Osteocyte (in vitro differentiated cells): Measurements from ENCODE around the gene ALCAM. TPM values are rescaled to one million over a fixed set of nuclear protein-coding genes. Genes with fewer than 3 reads are reported as not detected.
"Not testable (repeated sequence)": the region's sequence is repeated elsewhere in the genome, so short reads cannot be mapped to it uniquely, and the experiment has no call there.

Source experiments
- DNase-seq: peaks from one replicate; pipeline ENCODE4 v3.0.0; 2021; ENCODE audit warnings: mixed read lengths; ENCODE audit not compliant: unreplicated experiment; ENCODE audit errors: extremely low spot score
- H3K27ac Mint-ChIP-seq: one replicate; pipeline ENCODE4 v1.8.0; 2021; ENCODE audit warnings: mild to moderate bottlenecking, mixed read lengths; ENCODE audit not compliant: unreplicated experiment
- H3K27me3 Mint-ChIP-seq: one replicate; pipeline ENCODE4 v1.8.0; 2021; ENCODE audit warnings: mixed read lengths; ENCODE audit not compliant: unreplicated experiment
- H3K36me3 Mint-ChIP-seq: one replicate; pipeline ENCODE4 v1.8.0; 2021; ENCODE audit warnings: mixed read lengths; ENCODE audit not compliant: unreplicated experiment
- H3K4me1 Mint-ChIP-seq: one replicate; pipeline ENCODE4 v1.8.0; 2021; ENCODE audit warnings: mixed read lengths; ENCODE audit not compliant: unreplicated experiment
- H3K4me3 Mint-ChIP-seq: one replicate; pipeline ENCODE4 v1.8.0; 2021; ENCODE audit warnings: mild to moderate bottlenecking, moderate library complexity, mixed read lengths; ENCODE audit not compliant: unreplicated experiment
- H3K9me3 Mint-ChIP-seq: one replicate; pipeline ENCODE4 v1.8.0; 2021; ENCODE audit warnings: mixed read lengths; ENCODE audit not compliant: unreplicated experiment
- total RNA-seq: library from RNA; stranded (reverse); gene quantifications from 2 replicates; pipeline ENCODE4 v1.2.1, GENCODE V29; 2021
- TF ChIP-seq, protein P1 (sequence below): fragments of 200-600 bp; sonication (generic); IDR thresholded peaks from 2 replicates; pipeline ENCODE4 v1.5.0; 2021; ENCODE audit warnings: antibody characterized with exemption, mild to moderate bottlenecking, moderate library complexity

Gene ALCAM
- total RNA-seq, 1 donor from 2014 or later = 242 TPM

DNA sequence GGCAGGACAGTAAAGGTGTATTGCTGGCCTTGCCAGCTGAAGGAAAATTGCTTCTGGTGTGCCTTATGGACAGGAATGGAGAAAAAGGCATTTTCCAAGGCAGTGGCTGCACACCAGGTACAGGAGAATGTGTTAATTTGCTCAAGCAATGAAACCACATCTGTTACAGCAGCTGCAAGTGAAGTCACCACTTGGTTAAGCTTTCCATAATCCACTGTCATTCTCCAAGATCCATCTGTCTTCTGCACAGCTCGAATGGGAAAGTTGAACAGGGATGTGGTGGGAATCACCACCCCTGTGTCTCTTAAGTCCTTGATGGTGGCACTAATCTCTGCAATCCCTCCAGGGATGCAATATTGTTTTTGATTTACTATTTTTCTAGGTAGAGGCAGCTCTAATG, 236.8 kb downstream of the ALCAM start:
- H3K36me3 Mint-ChIP-seq = not testable (repeated sequence)

DNA sequence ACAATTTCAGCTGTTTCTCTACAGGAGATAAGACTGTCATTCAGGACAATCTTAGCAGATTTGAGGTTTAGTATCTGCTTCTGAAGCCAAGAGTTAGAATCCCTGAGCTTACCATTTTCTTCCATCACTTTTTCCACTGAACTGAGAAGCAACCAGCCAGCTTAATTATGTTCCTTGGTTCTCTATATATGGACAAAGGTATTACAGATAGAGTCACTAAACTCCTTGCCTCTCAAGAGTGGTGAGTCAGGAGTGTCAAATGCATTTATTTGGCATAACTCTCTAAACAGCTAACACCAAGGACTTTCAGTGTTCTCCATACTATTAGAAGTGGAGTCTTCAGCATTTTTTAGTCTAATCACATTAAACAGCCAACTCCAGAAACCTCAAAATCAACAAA, 239.3 kb downstream of the ALCAM start:
- Mint-ChIP-seq H3K4me3 (no peak overlapping the region), H3K36me3 (no peaks in the 10 kb centered on the region), H3K9me3 (no peaks in the 10 kb centered on the region), H3K27ac (no peak overlapping the region), H3K4me1 (no peaks in the 10 kb centered on the region), H3K27me3 (no peaks in the 10 kb centered on the region)
- DNase-seq = no peak
- TF ChIP-seq, protein P1, sequence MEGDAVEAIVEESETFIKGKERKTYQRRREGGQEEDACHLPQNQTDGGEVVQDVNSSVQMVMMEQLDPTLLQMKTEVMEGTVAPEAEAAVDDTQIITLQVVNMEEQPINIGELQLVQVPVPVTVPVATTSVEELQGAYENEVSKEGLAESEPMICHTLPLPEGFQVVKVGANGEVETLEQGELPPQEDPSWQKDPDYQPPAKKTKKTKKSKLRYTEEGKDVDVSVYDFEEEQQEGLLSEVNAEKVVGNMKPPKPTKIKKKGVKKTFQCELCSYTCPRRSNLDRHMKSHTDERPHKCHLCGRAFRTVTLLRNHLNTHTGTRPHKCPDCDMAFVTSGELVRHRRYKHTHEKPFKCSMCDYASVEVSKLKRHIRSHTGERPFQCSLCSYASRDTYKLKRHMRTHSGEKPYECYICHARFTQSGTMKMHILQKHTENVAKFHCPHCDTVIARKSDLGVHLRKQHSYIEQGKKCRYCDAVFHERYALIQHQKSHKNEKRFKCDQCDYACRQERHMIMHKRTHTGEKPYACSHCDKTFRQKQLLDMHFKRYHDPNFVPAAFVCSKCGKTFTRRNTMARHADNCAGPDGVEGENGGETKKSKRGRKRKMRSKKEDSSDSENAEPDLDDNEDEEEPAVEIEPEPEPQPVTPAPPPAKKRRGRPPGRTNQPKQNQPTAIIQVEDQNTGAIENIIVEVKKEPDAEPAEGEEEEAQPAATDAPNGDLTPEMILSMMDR = no peak

More for the DNA sequence above, 236.8 kb downstream of the ALCAM start:
- not testable (repeated sequence) for H3K4me1 Mint-ChIP-seq, H3K4me3 Mint-ChIP-seq, H3K9me3 Mint-ChIP-seq, H3K27me3 Mint-ChIP-seq, DNase-seq, H3K27ac Mint-ChIP-seq

DNA sequence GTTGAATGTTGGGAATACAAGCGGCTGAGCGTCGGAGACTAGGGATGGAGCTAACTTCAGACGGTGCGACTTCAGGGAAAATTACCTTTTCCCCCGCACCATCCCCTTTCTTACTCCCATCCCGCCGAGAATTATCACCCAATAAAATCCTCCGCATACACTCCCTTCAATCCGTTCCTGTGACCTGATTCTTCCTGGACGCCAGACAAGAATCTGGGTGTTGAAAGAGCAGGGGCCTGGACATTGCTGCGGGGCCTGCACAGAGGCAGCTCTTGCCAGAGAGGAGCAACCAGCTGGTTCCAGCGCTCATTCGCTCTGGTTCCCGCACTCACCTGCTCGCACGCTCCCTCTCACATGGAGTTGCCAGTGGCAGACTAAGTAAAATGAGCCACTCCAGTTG, 241.9 kb downstream of the ALCAM start:
- H3K9me3 Mint-ChIP-seq = peaks cover 3% of the 10 kb centered on the region
- H3K27ac Mint-ChIP-seq = no peak overlapping the region
- no peaks in the 10 kb centered on the region for H3K36me3 Mint-ChIP-seq
- DNase-seq = no peak
- no peak overlapping the region for H3K4me3 Mint-ChIP-seq
- TF ChIP-seq, protein P1 = no peak
- H3K27me3 Mint-ChIP-seq = no peaks in the 10 kb centered on the region
- H3K4me1 Mint-ChIP-seq = no peaks in the 10 kb centered on the region

- Mint-ChIP-seq H3K27me3 (no peaks in the 10 kb centered on the region), H3K4me3 (no peak overlapping the region), H3K4me1 (no peaks in the 10 kb centered on the region), H3K36me3 (no peaks in the 10 kb centered on the region), H3K27ac (no peak overlapping the region), H3K9me3 (peaks cover 3% of the 10 kb centered on the region)
- TF ChIP-seq, protein P1 = no peak
- DNase-seq = no peak
These were observed 243.8 kb downstream of the ALCAM start for GRCh38 chr3:105610473-105610872.

GRCh38 chr3:105611304-105612192, 244.8 kb downstream of the ALCAM start:
- Mint-ChIP-seq H3K9me3 (peaks cover 3% of the 10 kb centered on the region), H3K36me3 (no peaks in the 10 kb centered on the region), H3K27me3 (no peaks in the 10 kb centered on the region), H3K27ac (no peak overlapping the region), H3K4me1 (peaks cover 4% of the 10 kb centered on the region), H3K4me3 (no peak overlapping the region)
- TF ChIP-seq, protein P1 = no peak
- no peak for DNase-seq
